HG03175 (cell line): Measurements from ENCODE around the gene PMM1.
"Not testable (repeated sequence)": the region's sequence is repeated elsewhere in the genome, so short reads cannot be mapped to it uniquely, and the experiment has no call there.

Source experiments
- ATAC-seq: cut with Tn5 transposase; IDR thresholded peaks from one replicate; pipeline ENCODE4 v1.9.1; 2021; ENCODE audit warnings: mild to moderate bottlenecking, moderate library complexity; ENCODE audit not compliant: unreplicated experiment

The PMM1 gene

DNA sequence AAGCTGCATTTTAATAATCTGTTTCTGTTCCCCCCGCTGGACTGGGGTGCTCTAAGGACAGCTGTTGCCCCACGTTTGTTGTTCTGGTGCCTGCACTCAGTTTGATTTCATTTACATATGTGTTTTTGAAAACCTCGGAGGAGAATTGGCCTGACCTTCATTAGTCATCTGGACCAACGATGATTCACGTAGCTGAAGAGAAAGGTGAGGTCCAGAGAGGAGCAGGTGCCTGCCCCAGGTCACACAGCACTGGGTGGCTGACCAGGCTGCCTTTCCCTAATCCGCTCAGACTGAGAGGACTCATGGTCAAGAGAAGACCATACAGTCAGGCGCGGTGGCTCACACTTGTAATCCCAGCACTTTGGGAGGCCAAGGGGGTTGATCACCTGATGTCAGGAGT is 25.1 kb downstream of the PMM1 start:
- ATAC-seq, result no peak

GRCh38 chr22:41563051-41563711 is 26.5 kb downstream of the PMM1 start:
- no peak for ATAC-seq

DNA sequence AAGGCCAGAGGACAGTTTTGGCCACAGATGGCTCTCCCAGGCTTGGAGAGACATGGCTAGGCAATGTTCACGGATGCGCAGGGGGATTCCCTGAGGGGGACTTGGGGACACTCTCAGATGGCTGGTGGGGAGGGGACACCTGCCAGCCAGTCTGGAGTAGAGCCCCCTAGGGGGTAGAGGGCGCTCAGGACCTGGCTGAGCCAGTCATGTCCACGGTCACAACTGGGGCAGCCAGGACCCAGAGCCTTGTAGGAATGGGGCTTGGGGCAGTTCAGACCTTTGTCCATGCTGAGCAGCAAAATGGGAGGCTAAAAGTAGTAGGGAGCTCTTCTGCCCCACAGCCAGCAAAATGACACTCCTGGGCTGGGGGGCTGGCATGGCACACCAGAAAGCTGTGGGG is 27.2 kb downstream of the PMM1 start:
- ATAC-seq, result no peak

- ATAC-seq, result no peak
Measured at GRCh38 chr22:41561788-41562187, 27.9 kb downstream of the PMM1 start.

GRCh38 chr22:41561335-41561734 is 28.3 kb downstream of the PMM1 start:
- no peak for ATAC-seq

DNA sequence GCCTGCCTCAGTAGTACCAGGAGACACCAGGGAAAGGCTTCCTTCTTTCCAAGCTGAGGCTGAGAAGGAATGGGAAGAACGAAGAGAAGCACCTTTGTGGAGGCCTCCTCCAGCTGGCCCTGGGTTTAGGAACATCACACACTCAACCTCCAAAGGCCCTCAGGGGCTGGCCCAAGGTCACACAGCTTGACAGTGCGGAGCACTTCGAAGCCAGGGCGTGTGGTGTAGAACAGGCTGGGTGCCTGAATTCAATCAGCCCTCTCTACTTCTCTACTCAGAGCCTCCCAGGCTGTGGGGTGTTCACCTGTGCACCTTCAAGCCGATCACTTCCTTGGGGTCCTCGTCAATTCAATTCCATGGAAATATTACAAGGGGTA is 29.6 kb downstream of the PMM1 start:
- no peak for ATAC-seq

DNA sequence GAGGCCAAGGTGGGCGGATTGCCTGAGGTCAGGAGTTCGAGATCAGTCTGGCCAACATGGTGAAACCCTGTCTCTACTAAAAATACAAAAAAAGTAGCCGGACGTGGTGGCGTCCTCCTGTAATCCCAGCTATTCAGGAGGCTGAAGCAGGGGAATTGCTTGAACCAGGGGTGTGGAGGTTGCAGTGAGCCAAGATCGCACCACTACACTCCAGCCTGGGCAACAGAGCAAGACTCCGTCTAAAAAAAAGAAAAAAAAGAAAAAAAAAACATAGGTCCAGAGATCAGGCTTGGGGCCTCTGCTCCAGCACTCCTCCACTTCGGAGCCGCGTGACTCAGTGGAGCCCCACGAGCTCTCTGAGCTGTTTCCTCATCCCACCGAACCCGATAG is 31.4 kb downstream of the PMM1 start:
- not testable (repeated sequence) for ATAC-seq

- ATAC-seq, result no peak
Measured at GRCh38 chr22:41557401-41558240, 32.0 kb downstream of the PMM1 start.

GRCh38 chr22:41556561-41556960 is 33.1 kb downstream of the PMM1 start:
- no peak for ATAC-seq

GRCh38 chr22:41555325-41555982 is 34.2 kb downstream of the PMM1 start:
- no peak for ATAC-seq

DNA sequence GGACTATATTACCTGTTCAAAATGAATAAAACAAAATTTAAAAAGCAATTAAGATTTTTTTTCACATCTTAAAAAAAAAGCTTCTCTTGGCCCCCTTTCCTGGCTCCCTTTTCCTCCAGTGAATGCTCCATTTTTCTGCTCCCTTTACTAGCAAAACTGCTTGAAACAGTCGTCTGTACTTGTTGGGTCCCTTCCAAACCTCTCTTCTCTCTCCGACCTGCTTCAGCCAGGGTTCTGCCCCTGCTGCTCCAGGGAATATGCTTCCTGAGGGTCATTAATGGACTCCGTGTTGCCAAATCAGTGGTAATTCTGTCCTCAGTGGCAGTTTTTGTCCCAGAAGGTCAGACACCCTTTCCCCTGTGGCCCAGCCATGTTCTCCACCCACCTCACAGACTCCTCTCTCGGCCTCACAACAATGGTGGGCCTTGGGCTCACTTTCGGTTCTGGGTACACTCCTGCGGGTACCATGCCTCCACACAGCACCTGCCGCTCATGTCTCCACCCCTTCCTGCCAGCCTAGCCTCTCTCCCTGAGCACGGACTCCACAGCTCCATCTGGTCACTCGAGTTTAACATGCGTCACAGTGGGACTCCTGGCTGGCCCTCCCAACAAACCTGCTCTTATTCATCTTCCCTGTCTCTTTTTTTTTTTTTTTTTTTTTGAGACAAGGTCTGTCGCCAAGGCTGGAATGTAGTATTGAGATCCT is 37.6 kb downstream of the PMM1 start:
- ATAC-seq, result no peak

DNA sequence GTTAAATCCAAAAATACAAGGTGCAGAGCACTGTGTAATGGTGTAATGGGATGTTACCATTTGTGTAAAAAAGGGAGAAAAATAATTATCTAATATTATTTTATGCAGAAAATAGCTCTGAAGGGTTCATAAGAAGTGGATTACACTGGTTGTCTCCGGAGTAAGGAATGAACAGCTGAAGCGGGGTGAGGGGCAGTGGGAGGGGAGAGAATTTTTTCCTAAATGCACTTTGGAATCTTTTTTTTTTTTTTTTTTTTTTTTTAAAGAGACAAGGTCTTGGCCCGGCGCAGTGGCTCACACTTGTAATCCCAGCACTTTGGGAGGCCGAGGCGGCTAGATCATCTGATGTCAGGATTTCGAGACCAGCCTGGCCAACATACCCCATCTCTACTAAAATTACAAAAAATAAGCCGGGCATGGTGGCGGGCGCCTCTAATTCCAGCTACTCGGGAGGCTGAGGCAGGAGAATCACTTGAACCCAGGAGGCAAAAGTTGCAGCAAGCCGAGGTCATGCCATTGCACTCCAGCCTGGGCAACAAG is 38.6 kb downstream of the PMM1 start:
- no peak for ATAC-seq

- no peak for ATAC-seq
Measured at GRCh38 chr22:41548830-41549211, 40.8 kb downstream of the PMM1 start.

DNA sequence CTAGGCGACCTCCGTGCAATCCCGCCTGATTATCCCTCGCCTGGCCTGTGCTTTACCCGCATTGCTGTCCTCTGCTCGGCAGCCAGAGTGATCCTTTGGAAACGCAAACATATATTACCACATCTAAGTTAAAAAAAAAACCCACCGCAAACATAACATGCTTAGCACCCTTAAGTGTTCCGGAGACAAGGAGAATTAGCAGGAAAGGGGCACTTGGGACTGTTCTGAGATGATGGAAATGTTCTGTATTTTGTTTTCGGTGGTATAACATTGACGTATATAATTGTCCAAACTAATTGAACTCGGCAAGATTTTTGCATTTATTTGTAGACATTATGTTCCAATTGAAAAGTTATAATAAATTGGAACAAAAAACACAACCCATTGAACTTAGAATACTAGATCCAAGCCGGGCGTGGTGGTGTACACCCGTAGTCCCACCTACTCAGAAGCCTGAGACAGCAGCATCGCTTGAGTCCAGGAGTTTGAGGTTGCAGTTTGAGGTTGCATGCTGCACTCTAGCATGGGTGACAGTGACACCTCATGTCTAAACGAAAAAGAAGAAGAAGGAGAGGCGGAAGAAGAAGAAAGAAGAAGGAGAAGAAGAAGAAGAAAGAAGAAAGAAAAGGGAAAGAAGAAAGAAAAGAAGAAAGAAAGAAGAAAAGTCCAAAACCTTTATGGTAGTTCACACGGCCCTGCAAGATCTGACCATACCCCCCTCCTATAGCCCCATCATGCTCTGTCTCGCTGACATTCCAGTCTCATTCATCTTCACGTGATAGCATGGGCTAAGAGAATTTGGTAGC is 44.8 kb downstream of the PMM1 start:
- ATAC-seq, result no peak

- ATAC-seq, result peak; percentile 93
Measured at GRCh38 chr22:41543854-41544670, 45.6 kb downstream of the PMM1 start, which contains the start of gene POLR3H. POLR3H (minus strand) TSS chr22:41544470; CDS start chr22:41544101, 369 bp downstream.

DNA sequence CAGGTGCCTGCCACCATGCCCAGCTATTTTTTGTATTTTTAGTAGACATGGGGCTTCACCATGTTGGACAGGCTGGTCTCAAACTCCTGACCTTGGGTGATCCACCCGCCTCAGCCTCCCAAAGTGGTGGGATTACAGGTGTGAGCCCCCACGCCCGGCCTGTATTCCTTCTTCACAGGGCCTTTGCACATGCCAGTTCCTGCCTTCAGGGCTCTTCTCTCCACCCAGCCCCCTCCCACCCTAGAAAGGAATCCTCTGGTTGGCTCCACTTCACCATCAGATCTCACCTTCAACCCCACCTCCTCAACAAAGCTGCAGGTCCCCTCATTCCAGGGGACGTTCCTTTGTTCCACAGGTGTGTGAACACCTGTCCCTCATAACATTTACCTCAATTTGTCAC is 47.4 kb downstream of the PMM1 start:
- no peak for ATAC-seq

GRCh38 chr22:41541484-41541883 is 48.2 kb downstream of the PMM1 start:
- no peak for ATAC-seq

- ATAC-seq, result no peak
Measured at GRCh38 chr22:41540365-41540764, 49.3 kb downstream of the PMM1 start.

GRCh38 chr22:41540006-41540315 is 49.7 kb downstream of the PMM1 start:
- no peak for ATAC-seq
